T-cell (primary cell): Measurements from ENCODE around the gene TRUB2. TPM values are rescaled to one million over a fixed set of nuclear protein-coding genes. Genes with fewer than 3 reads are reported as not detected.
"Not testable (repeated sequence)": the region's sequence is repeated elsewhere in the genome, so short reads cannot be mapped to it uniquely, and the experiment has no call there.

Experiments used
- ATAC-seq, 4 experiments: fragments of 200-7000 bp in 3 of 4; fragments of 150-1000 bp in 1 of 4; cut with Tn5 transposase; replicated peaks in 1 of 4; 1 replicate in 3 of 4; 2 replicates in 1 of 4; pipeline ENCODE4 v1.10.0; 2021; ENCODE audit warnings: moderate library complexity in 3 of 4, mild to moderate bottlenecking in 2 of 4, moderate number of reproducible peaks in 1 of 4
- CTCF ChIA-PET, 2 donors: fragments of 300-600 bp; sonication (Branson Sonifier 250); formaldehyde crosslinking; loops; one replicate each; lab custom pipeline; 2022; ENCODE audit warnings: antibody characterized with exemption in 2 of 2; lab: Charles Lee
- POLR2A ChIA-PET, 2 donors: fragments of 300-600 bp; sonication (Branson Sonifier 250); formaldehyde crosslinking; loops; one replicate each; lab custom pipeline; 2022; ENCODE audit warnings: antibody characterized with exemption in 2 of 2; lab: Charles Lee
- DNase-seq, 35 experiments: peaks; one replicate each; pipeline versions ENCODE4 v3.0.0 to v3.0.0-alpha.2; 2013 to 2023
- H3K27ac ChIP-seq: one replicate; pipeline ENCODE4 v1.5.1; 2013; ENCODE audit warnings: low read length
- H3K27me3 ChIP-seq, 2 experiments: replicated peaks in 1 of 2; 1 replicate in 1 of 2; 2 replicates in 1 of 2; pipeline versions ENCODE4 v1.6.1 to v1.7.0; 2013; ENCODE audit warnings: low read length in 1 of 2, mixed read lengths in 1 of 2; ENCODE audit not compliant: control insufficient read depth in 2 of 2, insufficient read depth in 2 of 2; ENCODE audit errors: extremely low read depth in 1 of 2
- H3K36me3 ChIP-seq, 2 donors: 1 replicate in 1 of 2; 2 replicates in 1 of 2; pipeline versions ENCODE4 v1.6.1 to v1.7.0; 2013; ENCODE audit warnings: low read length in 1 of 2; ENCODE audit not compliant: control insufficient read depth in 2 of 2, insufficient read depth in 1 of 2; ENCODE audit errors: extremely low read depth in 1 of 2
- H3K4me1 ChIP-seq, 2 experiments: 1 replicate in 1 of 2; 2 replicates in 1 of 2; pipeline versions ENCODE4 v1.6.1 to v1.7.0; 2013; ENCODE audit warnings: low read length in 2 of 2, mixed read lengths in 1 of 2; ENCODE audit not compliant: insufficient read depth in 2 of 2, control insufficient read depth in 1 of 2; ENCODE audit errors: extremely low read depth in 1 of 2
- H3K4me3 ChIP-seq, 2 donors: 1 replicate in 1 of 2; 2 replicates in 1 of 2; pipeline versions ENCODE4 v1.5.1 to v1.7.0; 2013; ENCODE audit warnings: mild to moderate bottlenecking in 2 of 2, low read length in 1 of 2, moderate library complexity in 1 of 2; ENCODE audit not compliant: control insufficient read depth in 1 of 2; ENCODE audit errors: extremely low read depth in 1 of 2
- H3K9me3 ChIP-seq: 2 replicates; pipeline ENCODE4 v1.7.0; 2013
- H3K27ac Mint-ChIP-seq, 2 donors: one replicate each; pipeline ENCODE4 v1.8.0; 2020 to 2021; ENCODE audit warnings: mild to moderate bottlenecking in 2 of 2, mixed read lengths in 2 of 2
- H3K27me3 Mint-ChIP-seq, 2 donors: one replicate each; pipeline ENCODE4 v1.8.0; 2021 to 2022; ENCODE audit warnings: mixed read lengths in 2 of 2
- H3K36me3 Mint-ChIP-seq: one replicate; pipeline ENCODE4 v1.8.0; 2021; ENCODE audit warnings: mixed read lengths
- H3K4me1 Mint-ChIP-seq, 3 donors: one replicate each; pipeline ENCODE4 v1.8.0; 2020 to 2022; ENCODE audit warnings: mixed read lengths in 3 of 3, mild to moderate bottlenecking in 1 of 3
- H3K4me3 Mint-ChIP-seq, 3 donors: one replicate each; pipeline ENCODE4 v1.8.0; 2020 to 2022; ENCODE audit warnings: mild to moderate bottlenecking in 3 of 3, mixed read lengths in 3 of 3, moderate library complexity in 3 of 3
- H3K9me3 Mint-ChIP-seq, 3 donors: one replicate each; pipeline ENCODE4 v1.8.0; 2020 to 2022; ENCODE audit warnings: mixed read lengths in 3 of 3
- WGBS: methylation state at CpG from one replicate; pipeline ENCODE4 v1.1.5; 2013; ENCODE audit warnings: missing lambda C conversion rate; ENCODE audit not compliant: insufficient coverage; 5-methylcytosine and 5-hydroxymethylcytosine counted together
- total RNA-seq, 35 experiments: library from RNA in 6 of 35; stranded (reverse) in 6 of 35; fragments of 120-200 nt in 1 of 35; gene quantifications; one replicate each; pipeline versions ENCODE4 v1.2.1 to v1.2.4 and lab custom pipeline; 2013 to 2026

Gene TRUB2
- total RNA-seq, 5 donors from 2014 or later (not counting 1 experiment from before 2014, with no cell fraction given) = 12.4 to 22.9 (median 21.9) TPM

DNA sequence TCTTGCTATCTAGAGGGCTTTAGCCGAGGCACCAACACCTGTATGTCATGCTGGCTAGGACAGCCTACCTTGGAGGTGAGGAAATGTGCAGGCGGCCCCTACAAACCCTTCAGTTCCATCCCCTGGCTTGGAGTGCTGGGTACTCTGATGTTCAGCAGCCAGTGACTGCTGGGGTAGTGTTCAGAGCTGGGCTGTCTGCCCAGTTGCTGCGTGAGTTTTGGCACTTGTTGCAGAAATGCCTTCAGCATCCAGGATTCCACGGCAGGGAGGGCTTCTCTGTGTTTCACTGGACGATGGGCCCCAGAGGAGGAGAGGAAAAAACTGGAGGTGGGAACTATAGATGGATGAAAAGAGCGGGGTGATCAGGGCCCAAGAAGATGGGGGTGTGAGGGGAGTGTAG, 35.8 kb downstream of the TRUB2 start:
- ATAC-seq = no peak
- Mint-ChIP-seq H3K4me1 (no peaks in the 10 kb centered on the region), H3K27ac (no peak overlapping the region), H3K27me3 (no peaks in the 10 kb centered on the region), H3K36me3 (peaks cover 10% of the 10 kb centered on the region), H3K4me3 (no peak overlapping the region), H3K9me3 (no peaks in the 10 kb centered on the region)
- 88% methylated on average over 5 of the region's 6 CpGs for WGBS
- DNase-seq = no peak
- Histone ChIP-seq H3K27me3 (no peaks in the 10 kb centered on the region), H3K4me3 (no peak overlapping the region), H3K36me3 (peaks cover 0 to 27% of the 10 kb centered on the region in 2 donors), H3K27ac (no peak overlapping the region), H3K4me1 (no peaks in the 10 kb centered on the region), H3K9me3 (no peaks in the 10 kb centered on the region)
- CTCF ChIA-PET = interaction anchor here in 1 of 2 donors (0.6 kb wide), 1 partner anchor 155 kb away, joined by 3 read pairs; no protein-coding TSS in a partner anchor
- POLR2A ChIA-PET = no interaction called here

- Histone ChIP-seq H3K4me1 (no peaks in the 10 kb centered on the region), H3K27me3 (no peaks in the 10 kb centered on the region), H3K4me3 (no peak overlapping the region), H3K27ac (no peak overlapping the region), H3K36me3 (peaks cover 0 to 27% of the 10 kb centered on the region in 2 donors), H3K9me3 (no peaks in the 10 kb centered on the region)
- peaks cover 13% of the 10 kb centered on the region for H3K36me3 Mint-ChIP-seq
- POLR2A ChIA-PET = no interaction called here
- peaks cover 0 to under 1% (median 0%) of the 10 kb centered on the region in 3 donors for H3K4me1 Mint-ChIP-seq
- no peaks in the 10 kb centered on the region for H3K9me3 Mint-ChIP-seq
- CTCF ChIA-PET = interaction anchor here in 1 of 2 donors (0.6 kb wide), 1 partner anchor 675 kb away, joined by 4 read pairs; no protein-coding TSS in a partner anchor
- H3K27me3 Mint-ChIP-seq = no peaks in the 10 kb centered on the region
- H3K27ac Mint-ChIP-seq = no peak overlapping the region
- ATAC-seq = no peak
- no peak for DNase-seq
- 96% methylated on average over 10 of the region's 12 CpGs for WGBS
- H3K4me3 Mint-ChIP-seq = no peak overlapping the region
These were observed 37.0 kb downstream of the TRUB2 start for GRCh38 chr9:128285033-128285784.

- no peaks in the 10 kb centered on the region for H3K27me3 ChIP-seq
- H3K4me3 ChIP-seq = no peak overlapping the region
- ChIA-PET POLR2A (no interaction called here), CTCF (interaction anchor here in 1 of 2 donors (1.3 kb wide), 1 partner anchor 13 kb away, joined by 3 read pairs; no protein-coding TSS in a partner anchor)
- no peaks in the 10 kb centered on the region for H3K9me3 ChIP-seq
- peaks cover 16% of the 10 kb centered on the region for H3K36me3 Mint-ChIP-seq
- H3K27ac ChIP-seq = no peak overlapping the region
- no peak overlapping the region for H3K4me3 Mint-ChIP-seq
- no peaks in the 10 kb centered on the region for H3K27me3 Mint-ChIP-seq
- no peak for ATAC-seq
- no peaks in the 10 kb centered on the region for H3K4me1 ChIP-seq
- no peak for DNase-seq
- H3K36me3 ChIP-seq = peaks cover 0 to 16% of the 10 kb centered on the region in 2 donors
- no peaks in the 10 kb centered on the region for H3K9me3 Mint-ChIP-seq
- WGBS = 92% methylated on average over 6 of the region's 6 CpGs
- no peak overlapping the region for H3K27ac Mint-ChIP-seq
- H3K4me1 Mint-ChIP-seq = peaks cover 6 to 13% (median 6%) of the 10 kb centered on the region in 3 donors
These were observed 39.7 kb downstream of the TRUB2 start for GRCh38 chr9:128282500-128282899.

DNA sequence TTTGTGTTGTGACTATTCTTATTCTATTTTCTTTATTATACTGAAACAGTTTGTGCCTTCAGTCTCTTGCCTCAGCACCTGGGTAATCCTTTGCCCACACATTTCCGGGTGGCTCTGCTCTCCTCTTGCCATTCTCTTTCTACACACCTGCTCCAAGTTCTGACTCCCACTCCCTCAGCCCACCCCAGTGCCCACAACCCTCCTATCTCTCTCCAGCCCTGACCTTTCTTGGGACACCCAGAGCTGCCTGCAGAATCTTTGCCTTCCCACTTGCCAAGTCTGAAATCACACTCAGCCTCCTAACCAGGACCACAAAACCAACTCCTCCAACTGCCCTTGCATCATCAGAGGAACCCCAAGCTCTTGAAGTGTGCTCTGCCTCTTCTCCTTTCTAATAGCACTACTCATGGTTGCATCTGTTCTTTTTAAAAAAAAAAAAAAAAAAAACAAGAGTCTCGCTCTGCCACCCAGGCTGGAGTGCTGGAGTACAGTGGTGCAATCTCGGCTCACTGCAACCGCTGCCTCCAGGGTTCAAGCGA, 42.1 kb downstream of the TRUB2 start:
- ChIA-PET POLR2A (no interaction called here), CTCF (no interaction called here)
- Histone ChIP-seq H3K9me3 (no peaks in the 10 kb centered on the region), H3K27ac (no peak overlapping the region), H3K36me3 (no peaks in the 10 kb centered on the region), H3K4me3 (no peak overlapping the region), H3K4me1 (peaks cover under 1 to 16% of the 10 kb centered on the region in 2 experiments), H3K27me3 (no peaks in the 10 kb centered on the region)
- Mint-ChIP-seq H3K9me3 (no peaks in the 10 kb centered on the region), H3K27ac (peak overlapping the region in 1 of 2 donors; percentile 53), H3K4me3 (no peak overlapping the region), H3K36me3 (peaks cover 12% of the 10 kb centered on the region), H3K4me1 (peaks cover 21 to 31% (median 21%) of the 10 kb centered on the region in 3 donors), H3K27me3 (no peaks in the 10 kb centered on the region)
- WGBS = 75% methylated on average over 1 of the region's 5 CpGs
- DNase-seq (no peak), ATAC-seq (no peak)

- H3K9me3 Mint-ChIP-seq, CTCF ChIA-PET, H3K27ac ChIP-seq: not testable (repeated sequence)
These were observed 42.9 kb downstream of the TRUB2 start for GRCh38 chr9:128279088-128280073.

More at GRCh38 chr9:128279088-128280073, 42.9 kb downstream of the TRUB2 start:
- peaks cover 28 to 38% (median 29%) of the 10 kb centered on the region in 3 donors for H3K4me1 Mint-ChIP-seq
- H3K27me3 Mint-ChIP-seq, H3K9me3 ChIP-seq, POLR2A ChIA-PET, H3K27me3 ChIP-seq, H3K27ac Mint-ChIP-seq, ATAC-seq, DNase-seq, H3K36me3 ChIP-seq, H3K4me3 ChIP-seq: not testable (repeated sequence)
- H3K4me1 ChIP-seq = peaks cover 3 to 21% of the 10 kb centered on the region in 2 experiments
- peak overlapping the region in 1 of 3 donors; percentile 9 for H3K4me3 Mint-ChIP-seq
- H3K36me3 Mint-ChIP-seq = peaks cover 12% of the 10 kb centered on the region
- WGBS = 88% methylated on average over 9 of the region's 22 CpGs
